HG03039 (cell line): ENCODE results near the gene TNFRSF19.
"Not testable (repeated sequence)": the region's sequence is repeated elsewhere in the genome, so short reads cannot be mapped to it uniquely, and the experiment has no call there.

Experiments used
- ATAC-seq: cut with Tn5 transposase; IDR thresholded peaks from one replicate; pipeline ENCODE4 v1.9.1; 2021; ENCODE audit warnings: mild to moderate bottlenecking, moderate library complexity; ENCODE audit not compliant: unreplicated experiment

TNFRSF19 gene

DNA sequence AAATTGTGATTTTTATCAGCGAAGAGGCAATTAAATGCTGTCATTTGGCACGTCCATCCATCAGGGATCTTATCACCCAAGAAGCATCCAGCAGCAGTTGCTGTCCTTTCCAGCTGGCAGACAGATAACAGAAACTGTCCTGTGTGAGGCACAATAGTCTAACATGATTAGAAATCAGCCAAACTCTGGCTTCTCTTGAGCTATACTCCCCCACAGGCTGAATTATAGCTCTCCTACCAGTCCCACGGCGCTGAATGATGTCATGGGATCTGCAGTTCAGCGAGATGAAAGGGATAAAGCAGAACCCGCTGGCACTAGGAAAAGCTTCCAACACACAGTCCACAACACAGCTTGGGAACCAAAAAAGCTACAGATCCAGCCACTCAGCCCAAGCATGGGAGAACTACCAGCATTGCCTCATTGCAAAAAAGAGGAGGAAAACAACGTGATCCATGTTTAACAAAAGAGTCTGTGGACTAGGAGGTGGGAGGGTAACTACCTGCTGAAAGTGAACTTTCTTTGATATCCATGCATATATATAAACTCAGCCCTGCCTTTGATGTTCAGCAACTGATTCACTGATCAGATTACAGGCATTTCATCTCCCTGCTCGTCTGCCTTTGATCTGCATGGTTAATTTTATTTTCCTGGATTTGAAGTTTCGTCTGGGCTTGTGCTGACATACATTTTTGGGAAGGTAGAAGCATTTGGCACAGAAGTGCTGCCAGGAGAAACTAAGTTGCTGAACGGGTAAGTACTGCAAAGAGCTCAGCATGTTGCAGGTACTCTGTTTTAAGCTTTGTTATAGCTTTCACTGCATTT is at the start of gene TNFRSF19:
TNFRSF19 (plus strand) TSS at position 314 of the 822 bp plus-strand sequence. CDS start 19,772 bp downstream, outside the sequence.
- no peak for ATAC-seq

DNA sequence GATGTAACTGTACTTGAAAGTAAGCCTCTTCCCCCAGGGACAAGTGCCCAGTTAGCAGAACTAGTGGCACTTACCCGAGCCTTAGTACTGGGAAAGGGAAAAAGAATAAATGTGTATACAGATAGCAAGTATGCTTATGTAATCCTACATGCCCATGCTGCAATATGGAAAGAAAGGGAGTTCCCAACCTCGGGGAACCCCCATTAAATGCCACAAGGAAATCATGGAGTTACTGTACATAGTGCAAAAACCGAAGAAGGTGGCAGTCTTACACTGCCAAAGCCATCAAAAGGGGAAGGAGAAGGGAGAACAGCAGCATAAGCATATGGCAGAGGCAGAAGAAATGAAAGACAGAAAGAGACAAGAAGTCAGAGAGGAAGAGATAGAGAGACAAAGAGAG is 40.3 kb upstream of the TNFRSF19 start:
- not testable (repeated sequence) for ATAC-seq

- ATAC-seq = no peak
Observed at GRCh38 chr13:23531446-23531845, 38.8 kb upstream of the TNFRSF19 start.

- ATAC-seq = no peak
Observed at GRCh38 chr13:23534090-23534489, 36.1 kb upstream of the TNFRSF19 start.

DNA sequence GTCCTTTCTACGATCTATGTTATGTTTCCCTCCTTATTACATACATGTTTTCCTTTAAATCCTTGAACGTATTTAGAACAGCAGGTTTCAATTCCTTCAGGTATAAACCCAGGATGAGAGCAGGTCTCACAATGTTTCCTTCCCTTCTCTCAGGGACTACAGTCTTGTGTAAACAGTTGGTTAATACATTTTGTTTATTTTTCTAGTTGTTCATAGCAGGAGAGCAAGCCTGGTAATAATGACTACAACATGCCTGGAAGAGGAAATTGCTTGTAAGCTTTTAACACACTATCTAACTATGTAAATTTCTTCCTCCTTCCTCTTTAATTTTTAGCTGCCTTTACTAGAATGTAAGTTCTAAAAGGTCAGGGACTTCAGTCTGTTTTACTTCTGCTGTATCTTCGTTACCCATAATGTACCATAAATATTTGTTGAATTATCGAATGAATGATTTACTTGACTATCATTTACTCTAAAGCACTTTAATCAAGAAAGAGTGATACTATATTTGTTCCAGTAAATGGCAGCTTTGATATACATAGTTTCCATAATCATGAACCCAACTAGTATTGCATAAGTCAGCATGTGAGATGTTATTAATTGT is 28.9 kb upstream of the TNFRSF19 start:
- ATAC-seq = no peak

GRCh38 chr13:23544668-23545067 is 25.5 kb upstream of the TNFRSF19 start:
- ATAC-seq = no peak

DNA sequence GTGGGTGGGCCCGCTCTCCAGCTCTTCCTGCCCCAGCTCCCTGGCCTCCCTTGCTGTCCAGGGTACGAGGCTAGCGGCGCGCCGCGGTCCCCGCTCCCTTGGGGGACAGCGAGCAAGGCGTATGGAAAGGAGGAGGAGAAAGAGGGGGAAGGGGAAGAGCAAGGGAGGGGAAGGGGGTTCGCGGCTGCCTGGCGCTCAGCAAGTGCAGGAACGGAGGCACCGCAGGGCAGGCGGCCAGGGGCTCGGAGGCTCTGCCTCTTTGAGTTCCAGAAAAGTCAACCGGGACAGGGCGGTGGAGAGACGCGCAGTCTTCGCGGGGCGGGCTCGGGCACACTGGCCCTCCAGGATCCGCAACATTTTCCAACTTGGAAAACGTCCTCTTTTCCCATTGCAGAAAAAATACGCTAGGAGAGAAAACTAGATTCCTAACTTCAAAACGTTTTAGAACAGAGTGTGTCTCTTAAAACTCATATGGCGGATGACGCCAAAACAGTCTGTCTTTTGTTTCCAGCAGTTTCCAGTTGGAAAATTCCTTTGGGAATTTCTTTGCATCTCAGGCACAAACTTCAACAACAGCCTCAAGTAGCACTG is 23.1 kb upstream of the TNFRSF19 start:
- no peak for ATAC-seq

GRCh38 chr13:23549724-23550123 is 20.5 kb upstream of the TNFRSF19 start:
- no peak for ATAC-seq

GRCh38 chr13:23550163-23550562 is 20.0 kb upstream of the TNFRSF19 start:
- ATAC-seq = no peak

DNA sequence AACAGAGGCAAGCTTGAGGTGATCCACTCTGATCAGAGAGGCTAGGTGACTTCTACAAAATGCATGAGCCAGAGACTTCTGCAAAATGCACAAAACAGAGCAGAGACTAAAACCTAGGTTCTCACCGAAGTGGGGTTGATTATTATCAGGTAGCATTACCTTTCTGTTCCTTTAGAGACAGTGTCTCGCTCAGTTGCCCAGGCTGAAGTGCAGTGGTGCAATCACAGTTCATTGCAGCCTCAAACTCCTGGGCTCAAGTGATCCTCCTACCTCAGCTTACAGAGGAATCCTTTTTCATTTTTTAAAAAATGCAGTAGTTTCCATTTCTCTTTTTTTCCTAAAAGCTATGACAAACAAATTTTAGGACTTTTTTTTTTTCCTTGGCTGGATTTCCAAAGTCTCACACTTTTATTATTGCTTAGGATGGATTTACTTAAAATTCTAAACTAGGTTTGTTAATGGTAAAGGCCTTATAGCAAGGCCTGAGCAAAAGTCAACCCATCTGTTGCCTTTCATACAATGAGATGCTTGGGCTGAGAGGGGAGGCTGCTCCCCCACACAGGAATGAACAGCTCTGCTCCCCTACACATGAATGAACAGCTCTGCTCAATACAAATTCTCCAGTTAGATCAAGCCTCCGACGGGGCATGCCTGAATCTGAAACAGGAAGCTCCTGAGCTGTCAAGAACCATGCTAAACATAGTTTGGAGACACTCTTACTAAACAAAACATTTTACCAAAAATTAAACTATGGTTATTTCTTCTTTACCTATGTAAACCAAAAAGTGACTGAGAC is 18.8 kb upstream of the TNFRSF19 start:
- ATAC-seq = no peak

DNA sequence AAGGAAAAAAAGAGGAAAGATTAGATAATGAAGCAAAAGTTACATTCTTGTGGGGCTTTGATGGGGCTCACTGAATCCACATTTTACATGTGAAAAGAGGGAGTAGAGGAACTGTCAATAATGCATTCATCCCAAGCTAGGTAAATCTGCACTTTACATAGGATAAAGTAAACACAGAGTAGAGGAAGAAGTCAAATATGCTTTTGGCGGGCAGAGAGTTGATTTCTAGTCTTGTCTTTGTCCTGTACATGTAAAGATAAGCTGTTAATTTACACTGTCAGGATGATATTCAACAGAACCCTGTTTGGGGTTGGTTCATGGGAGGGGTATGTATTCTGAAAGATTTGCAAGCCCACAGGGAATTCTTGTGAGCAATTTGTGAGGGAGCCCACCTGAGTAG is 18.0 kb upstream of the TNFRSF19 start:
- no peak for ATAC-seq

- no peak for ATAC-seq
Observed at GRCh38 chr13:23552661-23553060, 17.6 kb upstream of the TNFRSF19 start.

GRCh38 chr13:23554000-23554399 is 16.2 kb upstream of the TNFRSF19 start:
- no peak for ATAC-seq

DNA sequence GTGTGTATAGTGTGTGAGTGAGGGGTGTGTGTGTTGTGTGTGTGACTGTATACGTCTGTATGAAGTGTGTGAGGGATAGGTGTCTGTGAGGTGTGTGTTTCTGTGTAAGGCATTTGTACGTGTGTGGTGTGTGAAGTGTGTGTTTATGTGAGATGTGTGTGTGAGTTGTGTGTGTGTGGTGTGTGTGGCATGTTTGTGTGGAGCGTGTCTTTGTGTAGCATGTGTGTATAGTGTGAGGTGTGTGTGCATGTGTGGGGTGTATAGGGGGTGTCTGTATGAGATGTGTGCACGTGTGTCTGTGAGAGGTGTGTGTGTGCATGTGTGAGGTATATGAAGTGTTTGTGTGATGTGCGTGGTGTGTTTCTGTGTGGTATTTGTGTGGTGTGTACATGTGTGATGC is 13.2 kb upstream of the TNFRSF19 start:
- no peak for ATAC-seq

DNA sequence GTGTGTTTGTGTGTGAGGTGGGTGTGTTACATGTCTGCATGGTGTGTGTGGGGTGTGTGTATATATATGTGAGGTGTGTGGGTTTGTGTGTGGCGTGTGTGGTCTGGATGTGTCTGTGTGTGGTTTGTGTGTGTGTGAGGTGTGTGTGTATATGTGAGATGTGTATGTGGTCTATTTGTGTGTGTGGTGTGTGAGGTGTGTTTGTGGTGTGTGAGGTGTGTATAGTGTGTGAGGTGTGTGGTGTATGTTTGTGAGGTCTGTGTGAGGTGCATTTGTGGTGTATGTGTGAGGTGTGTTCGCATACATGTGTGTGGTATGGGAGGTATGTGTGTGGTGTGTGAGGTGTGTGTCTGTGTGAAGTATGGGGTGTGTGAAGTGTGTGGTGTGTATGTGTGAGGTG is 12.5 kb upstream of the TNFRSF19 start:
- no peak for ATAC-seq

DNA sequence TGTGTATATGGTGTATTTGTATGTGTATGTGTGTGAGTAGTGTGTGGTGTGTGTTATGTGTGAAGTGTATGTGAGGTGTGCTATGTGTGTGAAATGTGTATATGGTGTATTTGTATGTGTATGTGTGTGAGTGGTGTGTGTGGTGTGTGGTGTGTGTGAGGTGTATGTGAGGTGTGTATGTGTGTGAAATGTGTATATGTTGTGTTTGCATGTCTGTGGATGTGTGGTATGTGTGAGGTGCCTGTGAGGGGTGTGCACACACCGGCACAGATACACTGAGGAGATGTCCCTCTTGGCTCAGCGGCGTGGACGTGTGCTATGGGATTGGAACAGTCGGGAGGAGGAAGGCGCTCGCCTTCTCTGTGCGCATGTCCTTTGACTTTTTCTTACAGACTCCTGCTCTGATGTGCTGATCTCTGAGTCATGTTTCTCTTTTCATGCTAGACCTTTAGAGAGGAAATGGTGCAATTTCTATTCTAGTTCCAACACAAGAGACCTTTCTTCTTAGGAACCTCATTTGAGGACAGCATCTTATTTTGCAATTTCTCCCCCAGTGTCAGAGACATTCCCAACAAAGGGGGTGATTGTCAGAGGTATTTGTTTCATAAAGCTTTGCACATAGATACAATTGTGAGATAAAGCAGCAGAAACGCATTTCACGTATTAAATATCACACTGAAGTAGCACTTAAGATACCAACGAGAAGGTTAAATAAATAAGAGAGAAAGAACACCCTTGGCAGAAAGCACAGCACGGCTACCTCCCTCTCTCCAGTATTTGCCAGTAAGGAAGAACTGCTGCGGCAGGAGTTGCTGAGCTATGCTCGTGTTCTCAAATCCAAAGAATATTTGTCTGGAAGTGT is 11.3 kb upstream of the TNFRSF19 start:
- no peak for ATAC-seq

DNA sequence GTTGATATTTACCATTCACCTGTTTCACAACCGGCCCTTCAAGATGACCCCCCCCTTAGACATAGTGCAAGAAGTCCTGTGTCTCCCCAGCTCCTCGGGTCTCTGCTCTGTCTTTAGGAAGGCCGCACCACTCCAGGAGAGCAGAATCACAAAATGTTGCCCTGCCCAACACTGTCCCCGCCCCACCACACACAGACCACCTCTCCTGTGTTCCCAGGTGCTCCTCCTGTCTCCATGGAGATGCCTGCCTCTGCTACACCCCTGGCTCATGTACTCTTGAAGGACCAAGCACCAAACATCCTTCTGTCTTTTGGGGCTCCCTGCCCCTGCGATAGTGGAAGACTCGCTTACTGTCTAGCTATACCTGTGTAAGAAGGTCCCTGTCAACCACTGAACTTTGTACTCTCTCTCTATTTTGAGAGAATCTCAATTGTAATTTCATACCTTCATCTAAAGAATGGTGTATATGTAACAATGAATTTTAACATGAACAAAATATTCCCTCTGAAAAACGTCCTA is 9.6 kb upstream of the TNFRSF19 start:
- no peak for ATAC-seq

DNA sequence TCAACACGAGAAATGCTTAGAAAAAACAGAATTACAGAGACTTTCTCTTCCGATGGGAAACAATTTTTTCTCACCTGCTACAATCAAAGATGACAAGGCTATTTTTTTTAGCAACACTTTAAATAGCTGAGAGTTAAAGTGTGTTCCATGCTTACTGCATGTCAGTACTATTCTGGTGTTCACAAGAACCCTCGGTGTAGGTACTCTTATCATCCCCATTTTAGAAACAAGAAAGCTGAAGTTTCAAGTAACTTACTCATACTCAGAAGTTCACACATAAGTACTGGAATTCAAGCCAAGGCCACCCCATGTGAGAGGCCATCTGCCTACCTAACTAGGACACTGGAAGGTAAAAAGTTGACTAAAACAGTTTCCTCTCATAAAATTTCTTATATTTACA is 9.0 kb upstream of the TNFRSF19 start:
- ATAC-seq = peak; percentile 77

DNA sequence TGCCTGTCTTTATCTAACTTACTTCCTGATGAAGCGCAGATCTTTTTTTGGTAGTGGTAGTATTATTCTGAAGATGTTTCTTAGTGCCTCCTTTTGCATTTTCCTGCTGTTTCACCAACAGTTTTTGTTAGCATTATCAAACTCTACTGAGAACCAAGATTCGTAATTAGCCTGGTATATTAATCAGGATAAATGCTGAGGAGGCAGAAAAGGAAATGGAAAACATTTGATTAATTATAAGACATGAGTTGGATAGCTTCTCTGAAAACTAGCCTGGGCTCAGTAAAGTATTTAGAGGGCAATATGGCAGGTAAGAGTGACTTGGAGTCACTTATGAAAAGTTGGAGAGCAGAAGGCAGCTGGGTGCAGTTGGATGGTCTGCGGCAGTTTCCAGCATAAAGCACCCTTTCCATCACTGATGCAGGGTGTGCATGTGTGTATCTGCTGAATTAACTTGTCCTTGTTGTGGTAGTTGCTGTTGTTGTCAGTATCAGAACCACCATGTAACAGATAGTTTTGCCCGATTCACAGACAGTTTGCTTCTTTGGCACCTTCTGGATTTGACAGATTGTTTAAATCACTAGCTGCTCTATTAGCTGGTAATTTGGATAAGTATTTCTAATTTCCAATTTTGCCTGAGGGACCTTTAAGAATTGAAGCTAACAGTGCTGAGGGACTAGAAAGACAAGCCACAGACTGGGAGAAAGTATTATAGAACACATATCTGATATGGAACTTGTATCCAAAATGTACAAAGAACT is 6.9 kb upstream of the TNFRSF19 start:
- ATAC-seq = no peak
